Measurements from ENCODE around the gene GMEB2.

DNA sequence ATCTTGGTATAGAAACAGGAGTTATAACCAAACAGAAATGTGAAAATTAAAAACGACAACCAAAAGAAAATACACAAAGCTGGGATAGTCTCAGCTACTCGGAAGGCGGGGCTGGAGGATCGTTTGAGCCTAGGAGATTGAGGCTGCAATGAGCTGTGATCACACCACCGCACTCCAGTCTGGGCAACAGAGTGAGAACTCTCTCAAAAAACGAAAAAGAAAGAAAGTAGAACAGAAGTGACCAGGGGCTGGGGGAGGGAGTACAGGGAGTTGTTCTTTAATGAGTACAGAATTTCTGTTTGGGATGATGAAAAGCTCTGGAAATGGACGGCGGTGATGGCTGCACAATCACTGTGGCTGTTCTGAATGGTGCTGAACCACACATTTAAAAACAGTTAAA is 5.9 kb downstream of the GMEB2 start:
- TF ChIP-seq POLR2A (IDR thresholded peaks at IDR 0.05; ENCODE audit: extremely low read depth, insufficient read length), result no peak
- TF ChIP-seq, protein P1, sequence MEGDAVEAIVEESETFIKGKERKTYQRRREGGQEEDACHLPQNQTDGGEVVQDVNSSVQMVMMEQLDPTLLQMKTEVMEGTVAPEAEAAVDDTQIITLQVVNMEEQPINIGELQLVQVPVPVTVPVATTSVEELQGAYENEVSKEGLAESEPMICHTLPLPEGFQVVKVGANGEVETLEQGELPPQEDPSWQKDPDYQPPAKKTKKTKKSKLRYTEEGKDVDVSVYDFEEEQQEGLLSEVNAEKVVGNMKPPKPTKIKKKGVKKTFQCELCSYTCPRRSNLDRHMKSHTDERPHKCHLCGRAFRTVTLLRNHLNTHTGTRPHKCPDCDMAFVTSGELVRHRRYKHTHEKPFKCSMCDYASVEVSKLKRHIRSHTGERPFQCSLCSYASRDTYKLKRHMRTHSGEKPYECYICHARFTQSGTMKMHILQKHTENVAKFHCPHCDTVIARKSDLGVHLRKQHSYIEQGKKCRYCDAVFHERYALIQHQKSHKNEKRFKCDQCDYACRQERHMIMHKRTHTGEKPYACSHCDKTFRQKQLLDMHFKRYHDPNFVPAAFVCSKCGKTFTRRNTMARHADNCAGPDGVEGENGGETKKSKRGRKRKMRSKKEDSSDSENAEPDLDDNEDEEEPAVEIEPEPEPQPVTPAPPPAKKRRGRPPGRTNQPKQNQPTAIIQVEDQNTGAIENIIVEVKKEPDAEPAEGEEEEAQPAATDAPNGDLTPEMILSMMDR (IDR thresholded peaks at IDR 0.05; ENCODE audit: low read depth, low read length), result no peak
